ENCODE results near the gene ABCC8. TPM values are rescaled to one million over a fixed set of nuclear protein-coding genes. Genes with fewer than 3 reads are reported as not detected.

The ABCC8 gene
- total RNA-seq, 4 donors from 2014 or later = 0.40 to 4.0 (median 3.5) TPM

DNA sequence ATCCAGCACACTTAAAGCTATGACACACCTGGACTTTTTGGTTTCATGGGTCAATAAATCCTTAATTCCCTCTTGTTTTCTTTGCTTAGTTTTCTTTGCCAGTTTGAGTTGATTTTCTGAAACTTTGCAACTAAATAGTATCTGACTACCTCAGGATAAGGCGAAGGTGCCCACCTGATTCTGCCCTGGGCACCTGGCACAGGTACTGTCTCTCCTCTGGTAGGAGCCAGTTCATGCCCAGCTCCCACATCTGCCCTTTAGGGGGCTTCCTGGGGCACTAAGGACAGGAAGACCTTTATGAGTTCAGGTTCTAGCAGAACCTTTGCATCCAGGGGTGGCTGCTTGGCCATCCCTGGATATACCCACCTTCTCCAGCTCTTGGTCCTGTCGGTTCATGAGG is 68.6 kb downstream of the ABCC8 start:
- Histone ChIP-seq H3K27ac (no peak overlapping the region), H3K9me3 (no peaks in the 10 kb centered on the region), H3K4me1 (peaks cover 0 to 27% (median 14%) of the 10 kb centered on the region in 4 donors), H3K4me3 (no peak overlapping the region), H3K27me3 (no peaks in the 10 kb centered on the region), H3K36me3 (no peaks in the 10 kb centered on the region)
- 90% methylated on average over 2 of the region's 2 CpGs; no CpG with 5 or more reads in 1 of the 2 donors for WGBS, 2 donors (ENCODE audit: low coverage in 1 of 2)
- TF ChIP-seq EP300 (IDR thresholded peaks at IDR 0.05; ENCODE audit: low read depth) = no peak
- TF ChIP-seq, protein P1, sequence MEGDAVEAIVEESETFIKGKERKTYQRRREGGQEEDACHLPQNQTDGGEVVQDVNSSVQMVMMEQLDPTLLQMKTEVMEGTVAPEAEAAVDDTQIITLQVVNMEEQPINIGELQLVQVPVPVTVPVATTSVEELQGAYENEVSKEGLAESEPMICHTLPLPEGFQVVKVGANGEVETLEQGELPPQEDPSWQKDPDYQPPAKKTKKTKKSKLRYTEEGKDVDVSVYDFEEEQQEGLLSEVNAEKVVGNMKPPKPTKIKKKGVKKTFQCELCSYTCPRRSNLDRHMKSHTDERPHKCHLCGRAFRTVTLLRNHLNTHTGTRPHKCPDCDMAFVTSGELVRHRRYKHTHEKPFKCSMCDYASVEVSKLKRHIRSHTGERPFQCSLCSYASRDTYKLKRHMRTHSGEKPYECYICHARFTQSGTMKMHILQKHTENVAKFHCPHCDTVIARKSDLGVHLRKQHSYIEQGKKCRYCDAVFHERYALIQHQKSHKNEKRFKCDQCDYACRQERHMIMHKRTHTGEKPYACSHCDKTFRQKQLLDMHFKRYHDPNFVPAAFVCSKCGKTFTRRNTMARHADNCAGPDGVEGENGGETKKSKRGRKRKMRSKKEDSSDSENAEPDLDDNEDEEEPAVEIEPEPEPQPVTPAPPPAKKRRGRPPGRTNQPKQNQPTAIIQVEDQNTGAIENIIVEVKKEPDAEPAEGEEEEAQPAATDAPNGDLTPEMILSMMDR (IDR thresholded peaks at IDR 0.05) = no peak
- TF ChIP-seq POLR2AphosphoS5 (IDR thresholded peaks at IDR 0.05) = no peak
- TF ChIP-seq POLR2A (IDR thresholded peaks at IDR 0.05) = no peak
- DNase-seq = no peak
- intact Hi-C loops (cut with DNase I; ENCODE audit: low total_unique reads) (no loop called here), in situ Hi-C loops (cut with MboI; ENCODE audit: low pct_ligation_motif_present in 1 of 4, low pct_unique_long_range_greater_than_20kb in 1 of 4, low sequenced_read_pairs in 3 of 4) (no loop called here)

DNA sequence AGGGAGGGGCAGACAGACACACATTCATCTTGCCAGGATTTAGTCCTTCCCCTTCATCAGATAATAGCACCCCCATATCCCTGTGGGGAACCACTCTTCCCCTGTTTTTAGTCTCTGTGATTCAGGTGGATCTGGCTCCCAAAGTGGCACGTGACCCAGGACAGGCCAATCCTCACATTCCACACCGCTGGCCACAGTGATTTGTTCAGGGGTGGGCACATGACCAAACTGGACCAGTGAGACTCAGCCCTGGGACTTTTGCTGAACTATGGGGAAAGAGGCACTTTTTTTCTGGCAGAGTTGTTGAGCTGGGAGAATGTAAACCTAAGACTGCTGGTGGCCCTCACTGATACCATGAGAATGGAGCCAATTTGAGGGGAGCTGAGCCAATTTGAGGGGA is 69.1 kb downstream of the ABCC8 start:
- H3K27me3 ChIP-seq = no peaks in the 10 kb centered on the region
- TF ChIP-seq, protein P1 (IDR thresholded peaks at IDR 0.05) = no peak
- TF ChIP-seq POLR2A (IDR thresholded peaks at IDR 0.05) (no peak), POLR2AphosphoS5 (IDR thresholded peaks at IDR 0.05) (no peak), EP300 (IDR thresholded peaks at IDR 0.05; ENCODE audit: low read depth) (no peak)
- WGBS, 2 donors (ENCODE audit: low coverage in 1 of 2) = 82% methylated on average over 2 of the region's 2 CpGs; no CpG with 5 or more reads in 1 of the 2 donors
- H3K4me3 ChIP-seq = no peak overlapping the region
- intact Hi-C loops (cut with DNase I; ENCODE audit: low total_unique reads) = no loop called here
- in situ Hi-C loops (cut with MboI; ENCODE audit: low pct_ligation_motif_present in 1 of 4, low pct_unique_long_range_greater_than_20kb in 1 of 4, low sequenced_read_pairs in 3 of 4) = no loop called here
- H3K9me3 ChIP-seq = no peaks in the 10 kb centered on the region
- H3K36me3 ChIP-seq = no peaks in the 10 kb centered on the region
- DNase-seq = no peak
- H3K27ac ChIP-seq = no peak overlapping the region
- H3K4me1 ChIP-seq = peaks cover 0 to 26% (median 13%) of the 10 kb centered on the region in 4 donors

DNA sequence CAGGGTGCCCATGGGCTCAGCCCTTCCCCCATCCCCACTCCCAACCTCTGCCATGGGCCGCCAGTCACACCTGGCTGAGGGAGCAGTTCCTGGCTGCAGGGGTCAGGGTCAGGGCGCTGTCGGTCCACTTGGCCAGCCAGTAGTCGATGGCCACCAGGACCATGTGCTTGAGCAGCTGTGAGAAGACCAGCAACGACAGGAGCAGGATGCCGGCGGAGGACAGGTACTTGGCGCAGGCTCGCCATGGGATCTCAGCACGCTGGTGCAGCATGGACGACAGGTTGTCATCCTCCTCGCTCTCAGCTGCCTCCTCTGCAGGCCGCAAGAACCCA is 69.9 kb downstream of the ABCC8 start:
- Histone ChIP-seq H3K36me3 (no peaks in the 10 kb centered on the region), H3K27ac (no peak overlapping the region), H3K4me3 (no peak overlapping the region), H3K4me1 (peaks cover 0 to 26% (median 13%) of the 10 kb centered on the region in 4 donors), H3K27me3 (no peaks in the 10 kb centered on the region), H3K9me3 (no peaks in the 10 kb centered on the region)
- TF ChIP-seq, protein P1 (IDR thresholded peaks at IDR 0.05) = no peak
- no peak for TF ChIP-seq POLR2AphosphoS5 (IDR thresholded peaks at IDR 0.05)
- TF ChIP-seq EP300 (IDR thresholded peaks at IDR 0.05; ENCODE audit: low read depth) = no peak
- TF ChIP-seq POLR2A (IDR thresholded peaks at IDR 0.05) = no peak
- no peak for DNase-seq
- in situ Hi-C loops (cut with MboI; ENCODE audit: low pct_ligation_motif_present in 1 of 4, low pct_unique_long_range_greater_than_20kb in 1 of 4, low sequenced_read_pairs in 3 of 4) = no loop called here
- 96% methylated on average over 13 of the region's 13 CpGs; no CpG with 5 or more reads in 1 of the 2 donors for WGBS, 2 donors (ENCODE audit: low coverage in 1 of 2)
- intact Hi-C loops (cut with DNase I; ENCODE audit: low total_unique reads) = loop anchor here (1.0 kb wide), 1 partner anchor 31 kb away; no protein-coding TSS in a partner anchor

DNA sequence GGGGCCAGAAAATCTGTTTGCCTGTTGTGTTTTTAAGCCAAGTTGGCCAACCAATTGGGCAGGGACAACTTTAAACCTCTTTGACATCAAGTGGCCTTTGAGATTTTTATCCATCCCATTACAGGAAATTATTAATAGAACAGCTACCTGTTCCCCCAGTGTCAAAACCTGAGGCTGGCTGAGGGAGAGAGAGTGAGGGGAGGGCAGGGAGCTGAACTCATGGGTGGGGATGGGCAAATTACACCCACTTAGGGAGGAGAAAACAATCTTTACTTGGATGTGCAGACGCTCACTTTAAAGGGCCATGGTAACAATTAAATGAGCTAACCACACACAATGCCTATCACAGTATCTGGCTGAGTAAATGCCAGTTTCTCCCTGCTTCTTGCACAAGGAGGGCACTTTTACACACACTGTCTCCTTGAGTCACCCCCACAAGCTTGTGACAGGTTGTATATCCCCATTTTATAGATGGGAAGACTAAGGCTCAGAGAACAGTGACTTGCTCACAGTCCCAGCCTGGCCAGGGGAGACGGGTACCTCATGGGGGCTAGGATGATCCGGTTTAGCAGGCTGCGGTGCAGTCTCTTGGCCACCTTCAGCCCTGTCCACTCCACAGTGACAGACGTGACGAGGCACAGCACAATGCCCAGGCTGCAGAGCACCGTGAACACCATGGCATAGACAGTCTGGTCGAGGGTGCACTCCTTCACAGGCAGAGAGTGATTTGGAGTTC is 70.4 kb downstream of the ABCC8 start:
- intact Hi-C loops (cut with DNase I; ENCODE audit: low total_unique reads) = loop anchor here (1.0 kb wide), 1 partner anchor 31 kb away; no protein-coding TSS in a partner anchor
- Histone ChIP-seq H3K27me3 (no peaks in the 10 kb centered on the region), H3K4me1 (peaks cover 0 to 22% (median 10%) of the 10 kb centered on the region in 4 donors), H3K36me3 (no peaks in the 10 kb centered on the region), H3K4me3 (no peak overlapping the region), H3K27ac (peak overlapping the region; percentile 9 to 56 (median 52)), H3K9me3 (no peaks in the 10 kb centered on the region)
- no peak for TF ChIP-seq POLR2A (IDR thresholded peaks at IDR 0.05)
- TF ChIP-seq, protein P1 (IDR thresholded peaks at IDR 0.05) = no peak
- TF ChIP-seq EP300 (IDR thresholded peaks at IDR 0.05; ENCODE audit: low read depth) = no peak
- no peak for TF ChIP-seq POLR2AphosphoS5 (IDR thresholded peaks at IDR 0.05)
- DNase-seq = no peak
- in situ Hi-C loops (cut with MboI; ENCODE audit: low pct_ligation_motif_present in 1 of 4, low pct_unique_long_range_greater_than_20kb in 1 of 4, low sequenced_read_pairs in 3 of 4) = no loop called here
- 17 to 89% methylated on average over 1 to 8 of the region's 8 CpGs for WGBS, 2 donors (ENCODE audit: low coverage in 1 of 2)

Measured in transverse colon (tissue), 4 donors.